GM21717 (cell line): Measurements from ENCODE around the gene TTC33.
A peak's percentile ranks its signal among the peaks of the same experiment; 100 is the strongest.
"Not testable (repeated sequence)": the region's sequence is repeated elsewhere in the genome, so short reads cannot be mapped to it uniquely, and the experiment has no call there.

ENCODE experiments used
- ATAC-seq: cut with Tn5 transposase; IDR thresholded peaks from one replicate; pipeline ENCODE4 v1.9.1; 2021; ENCODE audit warnings: mild to moderate bottlenecking, moderate library complexity; ENCODE audit not compliant: unreplicated experiment

The TTC33 gene

GRCh38 chr5:40722497-40722911 lies 33.3 kb downstream of the TTC33 start:
- not testable (repeated sequence) for ATAC-seq

GRCh38 chr5:40720069-40720468 lies 35.7 kb downstream of the TTC33 start:
- no peak for ATAC-seq

GRCh38 chr5:40717281-40717680 lies 38.5 kb downstream of the TTC33 start:
- no peak for ATAC-seq

- no peak for ATAC-seq
These were observed 39.2 kb downstream of the TTC33 start for GRCh38 chr5:40716590-40716989.

GRCh38 chr5:40716000-40716399 lies 39.8 kb downstream of the TTC33 start:
- no peak for ATAC-seq

- no peak for ATAC-seq
These were observed 41.8 kb downstream of the TTC33 start for GRCh38 chr5:40714001-40714400.

GRCh38 chr5:40710575-40710974 lies 45.2 kb downstream of the TTC33 start:
- ATAC-seq: not testable (repeated sequence)

- ATAC-seq: not testable (repeated sequence)
These were observed 50.3 kb downstream of the TTC33 start for GRCh38 chr5:40705484-40705883.

- ATAC-seq: not testable (repeated sequence)
These were observed 53.7 kb downstream of the TTC33 start for GRCh38 chr5:40702027-40702426.

GRCh38 chr5:40700116-40700782 lies 55.5 kb downstream of the TTC33 start:
- no peak for ATAC-seq

- no peak for ATAC-seq
These were observed 61.3 kb downstream of the TTC33 start for GRCh38 chr5:40694433-40694832.

- ATAC-seq: no peak
These were observed 63.9 kb downstream of the TTC33 start for GRCh38 chr5:40691894-40692293.

- no peak for ATAC-seq
These were observed 65.5 kb downstream of the TTC33 start for GRCh38 chr5:40690267-40690666.

- ATAC-seq: peak; percentile 70
These were observed 66.3 kb downstream of the TTC33 start for GRCh38 chr5:40689438-40689837.

GRCh38 chr5:40688996-40689395 lies 66.8 kb downstream of the TTC33 start:
- ATAC-seq: no peak

- peak; percentile 75 for ATAC-seq
These were observed 67.5 kb downstream of the TTC33 start for GRCh38 chr5:40688127-40688761.

- ATAC-seq: no peak
These were observed 68.4 kb downstream of the TTC33 start for GRCh38 chr5:40687321-40687720.

GRCh38 chr5:40685976-40686486 lies 69.7 kb downstream of the TTC33 start:
- ATAC-seq: no peak

GRCh38 chr5:40685193-40685592 lies 70.6 kb downstream of the TTC33 start:
- ATAC-seq: no peak

GRCh38 chr5:40683305-40683704 lies 72.5 kb downstream of the TTC33 start:
- no peak for ATAC-seq

GRCh38 chr5:40682154-40683017 lies 73.4 kb downstream of the TTC33 start:
- no peak for ATAC-seq
